Measurements from ENCODE around the gene GPS2.

Gene GPS2

DNA sequence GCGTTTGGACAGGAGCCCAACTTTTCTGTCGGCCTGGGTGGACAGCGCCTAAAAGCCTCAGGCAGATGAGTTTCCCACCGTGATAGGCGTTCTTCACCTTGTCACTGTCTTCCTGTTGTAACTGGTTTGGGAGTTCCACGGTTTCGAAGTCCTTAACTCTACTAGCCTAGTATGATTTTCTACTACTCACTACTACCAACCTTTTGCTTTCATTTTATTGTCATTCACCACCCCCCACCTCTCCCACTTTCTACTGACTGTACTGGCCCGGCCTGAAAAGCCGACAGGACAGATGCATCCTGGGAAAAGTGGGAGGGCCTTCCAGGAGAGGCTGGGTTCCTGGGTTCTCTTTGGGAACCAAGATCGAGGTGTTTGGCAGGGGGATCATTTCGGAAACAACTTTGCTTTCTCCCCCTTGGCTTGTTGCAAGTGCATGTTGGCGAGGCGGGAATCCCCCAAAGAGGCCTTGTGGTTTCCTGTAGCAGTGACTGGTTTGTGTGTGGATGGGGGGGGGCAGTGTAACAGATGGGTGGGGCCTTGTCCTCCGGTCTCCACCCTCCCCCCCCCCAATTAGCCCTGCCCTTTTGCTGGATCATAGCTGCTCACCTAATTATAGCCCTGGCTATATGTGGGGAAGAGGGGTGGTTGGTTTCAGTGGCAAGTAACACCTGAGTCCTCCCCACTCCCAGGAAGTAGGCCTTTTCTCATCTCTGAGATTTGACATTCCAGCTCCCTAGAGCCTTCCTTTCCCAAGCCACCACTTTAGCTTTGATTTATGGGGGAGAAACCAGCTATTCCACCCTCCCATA, 6.3 kb downstream of the GPS2 start:
- no peaks in the 10 kb centered on the region for H3K27me3 ChIP-seq (ENCODE audit: control insufficient read depth, insufficient read depth, low read length, poor library complexity, severe bottlenecking)
- H3K4me1 ChIP-seq (ENCODE audit: control insufficient read depth, insufficient read depth, low read length), result peaks cover 6% of the 10 kb centered on the region
- H3K4me3 ChIP-seq (ENCODE audit: insufficient read depth, low read depth, low read length), result peak overlapping the region; percentile 95
- H3K9me3 ChIP-seq (ENCODE audit: control insufficient read depth, low read length), result no peaks in the 10 kb centered on the region
- WGBS, 2 experiments, result 1% methylated on average over 11 of the region's 14 CpGs
- H3K36me3 ChIP-seq (ENCODE audit: control insufficient read depth, insufficient read depth, low read length), result peaks cover 40% of the 10 kb centered on the region
- H3K27ac ChIP-seq (ENCODE audit: insufficient read depth, low read depth, low read length, poor library complexity, severe bottlenecking), result peak overlapping the region; percentile 91

DNA sequence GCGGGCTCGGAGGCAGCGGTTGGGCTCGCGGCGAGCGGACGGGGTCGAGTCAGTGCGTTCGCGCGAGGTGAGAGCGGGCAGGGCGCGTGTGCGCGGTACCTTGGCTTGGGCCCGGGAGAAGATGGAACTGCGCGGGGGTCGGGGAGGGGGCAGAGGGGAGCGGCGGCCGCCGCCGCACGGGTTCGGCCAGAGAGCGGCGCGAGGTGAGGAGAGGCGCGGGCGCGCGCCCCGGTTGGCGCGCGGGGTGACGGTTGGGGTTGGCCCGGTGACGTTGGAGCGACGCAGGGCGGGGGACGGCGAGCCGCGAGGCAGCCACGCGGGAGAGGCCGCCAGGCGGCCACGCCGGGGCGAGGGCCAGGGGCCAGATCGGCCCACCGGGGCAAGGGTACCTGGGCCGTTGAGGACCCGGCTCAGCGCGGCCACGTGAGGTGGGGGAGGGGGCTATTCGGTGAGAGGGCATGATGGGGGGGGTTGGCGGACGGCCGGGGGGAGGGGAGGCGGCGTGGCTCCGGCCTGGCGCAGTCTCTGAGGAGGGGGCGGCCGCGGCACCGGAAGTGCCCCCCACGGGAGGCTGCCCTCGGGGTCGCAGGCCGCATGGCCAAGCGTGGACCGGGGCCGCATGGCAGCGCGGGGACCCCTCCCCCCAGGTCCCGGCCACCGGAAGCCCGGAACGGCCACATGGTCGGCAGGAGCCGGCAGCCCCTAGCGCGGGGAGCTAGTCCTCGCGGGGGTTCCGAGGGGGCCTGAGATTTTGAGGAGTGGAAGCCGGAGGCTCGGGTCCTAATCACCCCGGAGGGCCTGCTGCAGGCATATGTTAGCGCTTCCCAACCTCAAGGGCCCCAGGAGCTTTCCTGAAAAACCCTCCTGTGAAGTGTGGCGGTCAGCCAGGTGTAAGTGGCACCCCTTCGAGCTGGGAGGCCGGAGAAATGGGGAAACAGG, 7.2 kb downstream of the GPS2 start:
- H3K27ac ChIP-seq (ENCODE audit: insufficient read depth, low read depth, low read length, poor library complexity, severe bottlenecking), result peak overlapping the region; percentile 91
- peaks cover 6% of the 10 kb centered on the region for H3K4me1 ChIP-seq (ENCODE audit: control insufficient read depth, insufficient read depth, low read length)
- 0 to 1% methylated on average over 104 of the region's 104 CpGs for WGBS, 2 experiments
- no peaks in the 10 kb centered on the region for H3K9me3 ChIP-seq (ENCODE audit: control insufficient read depth, low read length)
- peaks cover 32% of the 10 kb centered on the region for H3K36me3 ChIP-seq (ENCODE audit: control insufficient read depth, insufficient read depth, low read length)
- H3K4me3 ChIP-seq (ENCODE audit: insufficient read depth, low read depth, low read length), result peak overlapping the region; percentile 95
- no peaks in the 10 kb centered on the region for H3K27me3 ChIP-seq (ENCODE audit: control insufficient read depth, insufficient read depth, low read length, poor library complexity, severe bottlenecking)

DNA sequence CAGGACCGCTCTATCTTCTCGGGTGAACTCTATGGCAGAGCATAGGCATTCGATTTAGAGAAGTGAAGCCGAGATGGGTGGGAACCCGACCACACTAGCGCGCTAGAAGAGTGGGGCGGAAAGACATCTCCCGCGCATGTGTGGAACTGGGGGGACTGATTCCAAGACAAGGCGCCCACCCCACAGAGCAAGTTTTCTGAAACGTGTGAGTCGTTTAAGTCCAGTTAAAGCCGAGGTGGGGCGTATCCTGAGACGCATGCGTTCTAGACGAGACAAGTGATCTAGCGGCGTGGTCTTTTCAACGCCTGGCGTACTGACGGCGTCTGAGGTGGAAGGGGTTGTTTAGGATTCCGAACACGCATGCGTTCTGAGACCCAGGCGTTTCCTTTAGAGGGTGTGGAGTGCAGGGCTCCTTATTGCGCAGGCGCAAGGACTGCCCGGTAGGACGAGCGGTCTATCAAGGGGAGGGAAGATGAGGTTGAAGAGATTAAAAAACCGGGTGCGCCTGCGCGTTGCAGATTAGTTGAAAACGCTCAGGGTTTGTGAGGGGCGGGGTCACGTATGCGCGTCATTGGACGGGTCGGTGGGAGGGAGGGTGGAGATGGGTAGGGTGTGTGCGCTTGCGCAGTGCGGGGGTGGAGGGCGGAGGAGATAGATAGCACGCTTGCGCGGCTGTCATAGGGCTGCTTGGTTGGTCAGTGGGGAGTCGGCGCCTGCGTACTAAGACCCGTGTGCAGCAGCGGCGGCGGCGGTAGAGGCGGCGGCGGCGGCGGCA, 8.1 kb downstream of the GPS2 start, which contains the start of gene EIF5A:
TSS of gene EIF5A (plus strand) at position 718 of the 775 bp plus-strand sequence. CDS start 2,008 bp downstream, outside the sequence.
- no peaks in the 10 kb centered on the region for H3K9me3 ChIP-seq (ENCODE audit: control insufficient read depth, low read length)
- H3K27me3 ChIP-seq (ENCODE audit: control insufficient read depth, insufficient read depth, low read length, poor library complexity, severe bottlenecking), result no peaks in the 10 kb centered on the region
- WGBS, 2 experiments, result 1% methylated on average over 64 of the region's 64 CpGs
- H3K4me1 ChIP-seq (ENCODE audit: control insufficient read depth, insufficient read depth, low read length), result peaks cover 6% of the 10 kb centered on the region
- H3K4me3 ChIP-seq (ENCODE audit: insufficient read depth, low read depth, low read length), result peak within 1 kb of the TSS; percentile 95
- peaks cover 24% of the 10 kb centered on the region for H3K36me3 ChIP-seq (ENCODE audit: control insufficient read depth, insufficient read depth, low read length)
- H3K27ac ChIP-seq (ENCODE audit: insufficient read depth, low read depth, low read length, poor library complexity, severe bottlenecking), result peak within 1 kb of the TSS; percentile 91

DNA sequence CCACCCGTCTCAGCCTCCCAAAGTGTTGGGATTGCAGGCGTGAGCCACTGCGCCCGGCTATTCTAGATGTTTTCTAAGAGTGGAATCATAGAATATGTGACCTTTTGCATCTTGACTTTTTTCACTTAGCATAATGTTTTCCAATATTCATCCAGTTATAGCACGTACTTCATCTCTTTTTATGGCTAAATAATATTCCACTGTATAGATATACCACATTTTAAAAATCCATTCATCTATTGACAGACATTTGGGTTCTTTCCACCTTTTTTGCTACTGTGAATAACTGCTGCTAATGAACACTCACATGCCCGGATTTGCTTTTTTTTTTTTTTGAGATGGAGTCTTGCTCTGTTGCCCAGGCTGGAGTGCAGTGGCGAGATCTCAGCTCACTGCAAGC, 11.0 kb downstream of the GPS2 start:
- WGBS, 2 experiments, result 91 to 97% methylated on average over 7 of the region's 7 CpGs
- Histone ChIP-seq H3K27me3 (ENCODE audit: control insufficient read depth, insufficient read depth, low read length, poor library complexity, severe bottlenecking) (peaks cover 10% of the 10 kb centered on the region), H3K4me3 (ENCODE audit: insufficient read depth, low read depth, low read length) (no peak overlapping the region), H3K4me1 (ENCODE audit: control insufficient read depth, insufficient read depth, low read length) (peaks cover 1% of the 10 kb centered on the region), H3K9me3 (ENCODE audit: control insufficient read depth, low read length) (no peaks in the 10 kb centered on the region), H3K27ac (ENCODE audit: insufficient read depth, low read depth, low read length, poor library complexity, severe bottlenecking) (no peak overlapping the region), H3K36me3 (ENCODE audit: control insufficient read depth, insufficient read depth, low read length) (no peaks in the 10 kb centered on the region)

DNA sequence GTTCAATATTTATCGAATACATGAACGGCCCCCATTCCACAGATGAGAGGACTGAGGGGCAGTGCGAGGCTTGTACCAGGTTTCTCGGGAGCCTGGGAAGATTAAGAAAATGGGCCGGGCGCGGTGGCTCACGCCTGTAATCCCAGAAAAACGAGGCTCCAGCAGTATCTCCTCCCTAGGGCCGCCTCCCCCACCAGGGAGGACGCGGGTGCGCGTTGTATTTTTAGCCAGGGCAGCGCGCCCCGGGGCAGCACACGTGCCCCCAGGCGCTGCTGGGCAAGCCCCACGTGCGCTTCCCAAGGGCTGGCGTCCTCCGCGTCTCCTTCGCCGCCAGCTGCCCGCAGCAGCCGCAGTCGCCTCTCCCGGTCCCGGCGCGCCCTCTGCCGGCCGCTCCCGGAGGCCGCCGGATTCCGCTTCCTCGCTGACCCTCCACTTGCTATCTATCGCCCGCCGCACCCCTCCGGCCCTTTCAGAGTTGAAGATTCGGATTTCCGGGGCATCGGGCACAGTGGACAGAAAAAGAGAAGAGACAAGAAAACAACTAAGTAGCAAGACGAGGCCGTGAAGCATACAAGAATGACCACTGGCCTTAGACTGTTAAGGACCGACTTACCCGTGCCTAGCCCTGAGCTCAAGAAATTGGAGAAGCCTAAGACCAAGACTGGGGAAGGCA, 18.8 kb downstream of the GPS2 start:
- H3K27me3 ChIP-seq (ENCODE audit: control insufficient read depth, insufficient read depth, low read length, poor library complexity, severe bottlenecking), result peaks cover 66% of the 10 kb centered on the region
- no peak overlapping the region for H3K4me3 ChIP-seq (ENCODE audit: insufficient read depth, low read depth, low read length)
- 11% methylated on average over 51 of the region's 51 CpGs for WGBS, 2 experiments

DNA sequence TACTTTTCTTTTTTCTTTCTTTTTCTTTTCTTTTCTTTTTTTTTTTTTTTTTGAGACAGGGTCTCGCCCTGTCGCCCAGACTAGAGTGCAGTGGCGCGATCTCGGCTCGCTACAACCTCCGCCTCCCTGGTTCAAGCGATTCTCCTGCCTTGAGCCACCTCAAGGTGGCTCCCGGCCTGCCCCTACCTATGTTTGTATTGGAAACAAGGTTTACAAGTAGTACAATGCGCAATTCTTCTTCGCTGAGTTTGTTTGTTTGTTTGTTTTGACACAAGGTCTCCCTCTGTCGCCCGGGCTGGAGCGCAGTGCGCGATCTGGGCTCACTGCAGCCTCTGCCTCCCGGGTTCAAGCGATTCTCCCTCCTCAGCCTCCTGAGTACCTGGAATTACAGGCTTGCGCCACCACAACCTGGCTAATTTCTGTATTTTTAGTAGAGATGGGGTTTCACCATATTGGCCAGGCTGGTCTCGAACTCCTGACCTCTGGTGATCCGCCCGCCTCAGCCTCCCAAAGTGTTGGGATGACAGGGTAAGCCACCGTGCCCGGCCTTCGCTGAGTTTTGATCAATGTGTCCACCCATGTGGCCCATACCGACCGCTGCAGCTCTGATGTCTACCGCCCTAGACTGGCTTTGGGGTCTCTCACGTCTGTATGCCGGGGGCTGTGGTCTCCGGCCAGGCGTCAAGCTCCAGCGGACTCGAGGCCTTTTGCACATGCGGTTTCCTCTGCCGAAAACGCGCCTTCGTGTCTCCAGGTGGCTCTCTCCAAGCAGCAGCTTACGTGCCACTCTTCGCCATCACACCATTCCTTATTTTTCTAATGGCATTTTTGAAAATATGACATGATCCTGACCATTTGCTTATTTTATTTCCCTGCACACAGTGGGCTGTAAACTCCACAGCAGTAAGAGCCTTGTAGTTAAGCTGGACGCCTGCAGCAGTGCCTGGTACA, 19.7 kb downstream of the GPS2 start:
- WGBS, 2 experiments, result 72% methylated on average over 42 of the region's 42 CpGs
- H3K27ac ChIP-seq (ENCODE audit: insufficient read depth, low read depth, low read length, poor library complexity, severe bottlenecking), result no peak overlapping the region
- peaks cover 21% of the 10 kb centered on the region for H3K4me1 ChIP-seq (ENCODE audit: control insufficient read depth, insufficient read depth, low read length)
- H3K4me3 ChIP-seq (ENCODE audit: insufficient read depth, low read depth, low read length), result no peak overlapping the region
- no peaks in the 10 kb centered on the region for H3K9me3 ChIP-seq (ENCODE audit: control insufficient read depth, low read length)
- peaks cover 65% of the 10 kb centered on the region for H3K27me3 ChIP-seq (ENCODE audit: control insufficient read depth, insufficient read depth, low read length, poor library complexity, severe bottlenecking)
- no peaks in the 10 kb centered on the region for H3K36me3 ChIP-seq (ENCODE audit: control insufficient read depth, insufficient read depth, low read length)

More for the DNA sequence above, 18.8 kb downstream of the GPS2 start:
- H3K36me3 ChIP-seq (ENCODE audit: control insufficient read depth, insufficient read depth, low read length), result no peaks in the 10 kb centered on the region
- H3K4me1 ChIP-seq (ENCODE audit: control insufficient read depth, insufficient read depth, low read length), result peaks cover 21% of the 10 kb centered on the region
- no peak overlapping the region for H3K27ac ChIP-seq (ENCODE audit: insufficient read depth, low read depth, low read length, poor library complexity, severe bottlenecking)
- no peaks in the 10 kb centered on the region for H3K9me3 ChIP-seq (ENCODE audit: control insufficient read depth, low read length)

DNA sequence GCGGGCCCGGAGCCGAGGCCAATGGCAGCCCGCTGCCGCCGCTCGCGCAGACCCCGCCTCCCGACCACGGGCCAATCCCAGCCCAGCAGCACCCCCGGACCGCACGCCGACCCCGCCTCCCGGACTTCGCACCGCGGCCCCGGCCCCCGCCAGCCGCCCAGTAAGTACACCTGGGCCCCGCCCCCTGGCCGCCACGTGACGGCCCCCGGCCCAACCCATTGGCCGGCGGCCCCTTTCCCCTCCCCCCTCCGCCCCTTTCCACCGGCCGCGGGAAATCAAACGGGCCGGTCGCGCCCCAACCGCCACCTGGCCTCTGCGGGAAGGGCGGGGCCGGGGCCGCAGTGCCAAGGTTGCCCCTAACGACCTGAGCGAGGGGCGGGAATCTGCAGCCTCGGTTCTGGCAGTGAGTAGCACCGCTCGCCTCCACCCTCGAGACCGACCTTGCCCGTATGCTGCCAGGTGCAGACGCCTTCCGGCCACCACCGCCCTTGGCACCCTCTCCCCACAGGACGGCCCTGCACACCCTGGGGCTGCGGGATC, 20.5 kb downstream of the GPS2 start, which contains the start of gene YBX2:
TSS of gene YBX2 (minus strand) at position 26 of the 540 bp plus-strand sequence. CDS start 139 bp downstream, outside the sequence.
- H3K36me3 ChIP-seq (ENCODE audit: control insufficient read depth, insufficient read depth, low read length), result no peaks in the 10 kb centered on the region
- H3K4me1 ChIP-seq (ENCODE audit: control insufficient read depth, insufficient read depth, low read length), result peaks cover 21% of the 10 kb centered on the region
- peak within 1 kb of the TSS; percentile 26 for H3K4me3 ChIP-seq (ENCODE audit: insufficient read depth, low read depth, low read length)
- no peak within 1 kb of the TSS for H3K27ac ChIP-seq (ENCODE audit: insufficient read depth, low read depth, low read length, poor library complexity, severe bottlenecking)
- H3K9me3 ChIP-seq (ENCODE audit: control insufficient read depth, low read length), result no peaks in the 10 kb centered on the region
- WGBS, 2 experiments, result 2% methylated on average over 57 of the region's 57 CpGs
- H3K27me3 ChIP-seq (ENCODE audit: control insufficient read depth, insufficient read depth, low read length, poor library complexity, severe bottlenecking), result peaks cover 59% of the 10 kb centered on the region

DNA sequence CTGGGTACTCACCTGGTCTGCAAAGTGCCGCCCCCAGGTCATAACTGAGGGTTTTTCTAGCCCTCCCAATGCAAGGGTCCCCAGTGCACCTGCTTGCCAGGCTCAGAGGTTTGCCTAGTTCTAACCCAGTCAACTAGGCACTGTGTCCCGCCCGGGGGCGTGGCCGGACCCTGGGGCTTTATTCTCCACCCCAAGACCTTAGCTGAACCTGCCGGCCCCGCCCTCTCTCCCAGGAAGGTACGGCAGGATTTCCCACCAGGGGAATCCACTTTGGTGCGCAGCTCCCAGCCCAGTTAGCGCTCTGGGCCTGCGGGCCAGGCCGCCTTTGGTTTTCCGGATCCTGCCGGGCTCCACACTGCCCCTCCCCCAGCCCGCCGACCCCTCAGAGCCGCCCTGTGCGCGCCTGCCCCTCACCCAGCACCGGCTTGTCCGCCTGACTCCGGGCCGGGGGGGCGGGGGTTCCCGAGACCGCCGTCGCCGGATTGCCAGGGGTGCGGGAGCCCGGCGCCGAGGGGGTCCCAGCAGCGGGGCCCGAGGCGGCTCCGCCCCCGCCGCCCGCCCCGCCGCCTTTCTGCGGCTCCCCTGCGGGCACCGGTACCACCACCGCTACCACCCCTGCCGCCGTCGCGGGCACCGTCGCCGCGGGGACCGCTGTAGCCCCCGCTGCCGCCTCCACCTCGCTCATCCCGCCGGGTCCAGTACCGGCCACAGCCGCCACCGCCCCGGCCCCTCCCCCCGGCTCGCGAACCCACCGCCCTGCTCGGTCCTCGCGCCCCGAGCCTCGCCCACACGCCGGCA, 21.1 kb downstream of the GPS2 start:
- Histone ChIP-seq H3K4me3 (ENCODE audit: insufficient read depth, low read depth, low read length) (peak overlapping the region; percentile 26), H3K27me3 (ENCODE audit: control insufficient read depth, insufficient read depth, low read length, poor library complexity, severe bottlenecking) (peaks cover 57% of the 10 kb centered on the region), H3K27ac (ENCODE audit: insufficient read depth, low read depth, low read length, poor library complexity, severe bottlenecking) (no peak overlapping the region), H3K4me1 (ENCODE audit: control insufficient read depth, insufficient read depth, low read length) (peaks cover 28% of the 10 kb centered on the region), H3K36me3 (ENCODE audit: control insufficient read depth, insufficient read depth, low read length) (no peaks in the 10 kb centered on the region), H3K9me3 (ENCODE audit: control insufficient read depth, low read length) (no peaks in the 10 kb centered on the region)
- 2% methylated on average over 75 of the region's 75 CpGs for WGBS, 2 experiments
